Progenitor cell of endocrine pancreas (in vitro differentiated cells): ENCODE data around the gene SORL1. TPM values are rescaled to one million over a fixed set of nuclear protein-coding genes. Genes with fewer than 3 reads are reported as not detected.
"Not testable (repeated sequence)": the region's sequence is repeated elsewhere in the genome, so short reads cannot be mapped to it uniquely, and the experiment has no call there.

ENCODE experiments used
- DNase-seq: peaks from one replicate; pipeline ENCODE4 v3.0.0; 2021; ENCODE audit warnings: low spot score; ENCODE audit not compliant: unreplicated experiment
- H3K27ac Mint-ChIP-seq: 2 replicates; pipeline ENCODE4 v1.8.0; 2021; ENCODE audit warnings: mild to moderate bottlenecking, moderate library complexity, mixed read lengths
- H3K27me3 Mint-ChIP-seq: 2 replicates; pipeline ENCODE4 v1.8.0; 2021; ENCODE audit warnings: mixed read lengths
- H3K36me3 Mint-ChIP-seq: 2 replicates; pipeline ENCODE4 v1.8.0; 2022; ENCODE audit warnings: mixed read lengths; ENCODE audit not compliant: insufficient read depth
- H3K4me1 Mint-ChIP-seq: 2 replicates; pipeline ENCODE4 v1.8.0; 2021; ENCODE audit warnings: low read depth, mixed read lengths
- H3K4me3 Mint-ChIP-seq: 2 replicates; pipeline ENCODE4 v1.8.0; 2021; ENCODE audit warnings: low read depth, mild to moderate bottlenecking, moderate library complexity, mixed read lengths
- H3K9me3 Mint-ChIP-seq: 2 replicates; pipeline ENCODE4 v1.8.0; 2021; ENCODE audit warnings: low read depth, mixed read lengths
- CTCF ChIP-seq: fragments of 200-600 bp; sonication (generic); IDR thresholded peaks from one replicate; pipeline ENCODE4 v1.5.0; 2021; ENCODE audit warnings: antibody characterized with exemption, mild to moderate bottlenecking; ENCODE audit not compliant: unreplicated experiment
- total RNA-seq: library from RNA; stranded (reverse); gene quantifications from 2 replicates; pipeline ENCODE4 v1.2.1, GENCODE V29; 2021

SORL1 gene
- total RNA-seq, 1 donor from 2014 or later = 31.8 TPM

- H3K4me1 Mint-ChIP-seq = no peaks in the 10 kb centered on the region
- no peak overlapping the region for H3K4me3 Mint-ChIP-seq
- no peak for TF ChIP-seq CTCF
- no peak for DNase-seq
- H3K27ac Mint-ChIP-seq = no peak overlapping the region
- H3K27me3 Mint-ChIP-seq = no peaks in the 10 kb centered on the region
- H3K9me3 Mint-ChIP-seq = no peaks in the 10 kb centered on the region
- peaks cover 7% of the 10 kb centered on the region for H3K36me3 Mint-ChIP-seq
These were observed 179.3 kb downstream of the SORL1 start for GRCh38 chr11:121631456-121631855.

DNA sequence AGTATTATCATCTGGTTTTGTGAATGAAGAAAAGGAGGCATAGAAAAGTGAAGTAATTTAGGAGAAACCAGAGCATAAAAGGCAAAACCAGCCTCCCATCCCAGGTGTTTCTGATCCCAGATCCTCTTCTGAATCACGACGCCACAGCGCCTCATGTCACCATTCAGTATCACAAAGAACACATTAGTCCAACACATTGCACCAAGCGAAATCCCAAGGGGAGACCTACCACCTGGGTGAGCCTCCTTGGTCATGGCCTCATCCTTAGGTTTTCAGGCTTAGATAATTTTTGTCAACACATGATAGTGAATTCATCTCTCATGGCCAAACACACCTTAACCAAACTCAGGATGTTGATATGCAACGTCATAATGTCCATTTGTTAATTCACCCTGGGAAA lies 182.2 kb downstream of the SORL1 start:
- Mint-ChIP-seq H3K27me3 (peaks cover 3% of the 10 kb centered on the region), H3K4me3 (no peak overlapping the region), H3K27ac (no peak overlapping the region), H3K4me1 (no peaks in the 10 kb centered on the region), H3K36me3 (no peaks in the 10 kb centered on the region), H3K9me3 (no peaks in the 10 kb centered on the region)
- TF ChIP-seq CTCF = no peak
- no peak for DNase-seq

DNA sequence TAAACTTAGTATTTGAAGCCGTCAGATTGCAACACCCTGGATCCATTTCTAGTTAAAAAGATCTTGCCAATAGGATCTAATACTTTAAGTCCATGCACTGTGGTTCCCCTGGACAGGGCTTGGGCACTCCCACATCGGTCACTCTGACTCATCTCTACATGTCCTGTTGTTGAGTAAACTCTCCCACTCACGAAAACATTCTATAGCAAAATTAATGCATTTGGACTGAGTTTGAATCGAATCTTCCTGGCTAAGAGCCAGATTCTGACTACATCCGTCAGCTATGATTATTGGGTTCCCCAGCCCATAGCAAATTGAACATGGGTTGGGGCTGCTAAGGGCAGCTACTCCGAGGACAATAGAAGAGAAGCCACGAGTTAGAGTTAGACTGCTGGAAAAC lies 182.8 kb downstream of the SORL1 start:
- TF ChIP-seq CTCF = no peak
- Mint-ChIP-seq H3K27ac (no peak overlapping the region), H3K4me1 (no peaks in the 10 kb centered on the region), H3K4me3 (no peak overlapping the region), H3K27me3 (peaks cover 3% of the 10 kb centered on the region), H3K36me3 (no peaks in the 10 kb centered on the region), H3K9me3 (no peaks in the 10 kb centered on the region)
- no peak for DNase-seq

GRCh38 chr11:121636081-121636799 lies 184.1 kb downstream of the SORL1 start:
- Mint-ChIP-seq H3K4me3 (no peak overlapping the region), H3K4me1 (no peaks in the 10 kb centered on the region), H3K36me3 (no peaks in the 10 kb centered on the region), H3K9me3 (no peaks in the 10 kb centered on the region), H3K27me3 (peaks cover 3% of the 10 kb centered on the region), H3K27ac (no peak overlapping the region)
- TF ChIP-seq CTCF = no peak
- DNase-seq = no peak

- Mint-ChIP-seq H3K4me1 (peaks cover 1% of the 10 kb centered on the region), H3K4me3 (no peak overlapping the region), H3K27ac (no peak overlapping the region), H3K9me3 (no peaks in the 10 kb centered on the region), H3K36me3 (no peaks in the 10 kb centered on the region), H3K27me3 (peaks cover 3% of the 10 kb centered on the region)
- DNase-seq = no peak
- TF ChIP-seq CTCF = no peak
These were observed 184.7 kb downstream of the SORL1 start for GRCh38 chr11:121636800-121637176.

DNA sequence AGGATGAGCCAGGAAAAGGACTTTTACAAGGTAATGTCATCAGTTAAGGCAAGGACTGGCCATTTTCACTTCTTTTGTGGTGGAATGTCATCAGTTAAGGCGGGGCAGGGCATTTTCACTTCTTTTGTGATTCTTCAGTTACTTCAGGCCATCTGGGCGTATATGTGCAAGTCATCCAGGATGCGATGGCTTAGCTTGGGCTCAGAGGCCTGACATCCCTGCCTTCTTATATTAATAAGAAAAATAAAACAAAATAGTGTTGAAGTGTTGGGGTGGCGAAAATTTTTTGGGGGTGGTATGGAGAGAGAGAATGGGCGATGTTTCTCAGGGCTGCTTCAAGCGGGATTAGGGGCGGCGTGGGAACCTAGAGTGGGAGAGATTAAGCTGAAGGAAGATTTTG lies 185.5 kb downstream of the SORL1 start:
- DNase-seq, H3K27me3 Mint-ChIP-seq: not testable (repeated sequence)

More for the DNA sequence above, 185.5 kb downstream of the SORL1 start:
- H3K4me1 Mint-ChIP-seq, H3K4me3 Mint-ChIP-seq, H3K36me3 Mint-ChIP-seq, H3K27ac Mint-ChIP-seq, H3K9me3 Mint-ChIP-seq: not testable (repeated sequence)
